GM10248 (cell line): Measurements from ENCODE around the gene CTDSP2.
A peak's percentile ranks its signal among the peaks of the same experiment; 100 is the strongest.

Source experiments
- CTCF ChIA-PET: fragments of 300-600 bp; sonication (Branson Sonifier 250); formaldehyde crosslinking; extraction: SDS; loops from one replicate; lab custom pipeline; 2021; ENCODE audit warnings: antibody characterized with exemption; lab: Yijun Ruan, JAX
- POLR2A ChIA-PET: fragments of 350-650 bp; sonication (Branson Sonifier 250); formaldehyde crosslinking; extraction: SDS; loops from one replicate; lab custom pipeline; 2020; ENCODE audit warnings: antibody characterized with exemption; lab: Yijun Ruan, JAX
- DNase-seq: peaks from one replicate; pipeline ENCODE4 v3.0.0; 2012; ENCODE audit errors: extremely low spot score
- CTCF ChIP-seq: IDR thresholded peaks from 2 replicates; pipeline ENCODE4 v1.5.1; 2012; ENCODE audit warnings: mild to moderate bottlenecking, low read depth; ENCODE audit errors: extremely low read depth, missing control alignments, control extremely low read depth

Gene CTDSP2, protein sequence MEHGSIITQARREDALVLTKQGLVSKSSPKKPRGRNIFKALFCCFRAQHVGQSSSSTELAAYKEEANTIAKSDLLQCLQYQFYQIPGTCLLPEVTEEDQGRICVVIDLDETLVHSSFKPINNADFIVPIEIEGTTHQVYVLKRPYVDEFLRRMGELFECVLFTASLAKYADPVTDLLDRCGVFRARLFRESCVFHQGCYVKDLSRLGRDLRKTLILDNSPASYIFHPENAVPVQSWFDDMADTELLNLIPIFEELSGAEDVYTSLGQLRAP

GRCh38 chr12:57846577-57847319 is at the start of gene CTDSP2:
Gene CTDSP2, minus strand, starts transcription at chr12:57846729. Its CDS starts 294 bp downstream, at chr12:57846435.
- DNase-seq = peak; percentile 97
- ChIA-PET POLR2A (interaction anchor here (0.6 to 1.6 kb wide), 6 partner anchors 8 to 52 kb away, joined by 3 to 7 read pairs (median 4); no protein-coding TSS in a partner anchor), CTCF (interaction anchor here (1.0 to 5.4 kb wide), 8 partner anchors 10 to 80 kb away, joined by 3 to 38 read pairs (median 4); no protein-coding TSS in a partner anchor)
- no peak for TF ChIP-seq CTCF

DNA sequence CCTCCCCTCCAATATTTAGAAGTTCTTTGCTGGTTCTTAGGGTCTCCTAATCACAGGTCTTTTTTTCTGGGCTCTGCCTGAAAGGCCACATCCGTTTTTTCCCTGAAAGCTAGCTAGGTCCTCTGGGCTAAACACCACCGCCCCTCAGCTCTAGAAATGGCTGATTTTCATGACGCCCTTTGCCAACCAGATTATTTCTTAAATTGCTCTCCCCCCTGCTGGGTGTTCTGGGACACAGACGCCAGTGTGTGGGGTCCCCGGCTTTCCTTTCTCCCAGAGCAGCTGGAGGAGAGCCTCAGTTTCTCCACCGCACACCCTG is 49.5 kb upstream of the CTDSP2 start:
- no peak for TF ChIP-seq CTCF
- POLR2A ChIA-PET = no interaction called here
- no peak for DNase-seq
- CTCF ChIA-PET = interaction anchor here (0.8 to 16.8 kb wide), 9 partner anchors 9 to 113 kb away, joined by 3 to 279 read pairs (median 6); partner anchors contain the start of gene TSFM

GRCh38 chr12:57895389-57896114 is 49.0 kb upstream of the CTDSP2 start:
- DNase-seq = no peak
- ChIA-PET CTCF (interaction anchor here (1.0 to 16.8 kb wide), 10 partner anchors 10 to 112 kb away, joined by 3 to 279 read pairs (median 5); partner anchors contain the start of gene TSFM), POLR2A (no interaction called here)
- no peak for TF ChIP-seq CTCF

DNA sequence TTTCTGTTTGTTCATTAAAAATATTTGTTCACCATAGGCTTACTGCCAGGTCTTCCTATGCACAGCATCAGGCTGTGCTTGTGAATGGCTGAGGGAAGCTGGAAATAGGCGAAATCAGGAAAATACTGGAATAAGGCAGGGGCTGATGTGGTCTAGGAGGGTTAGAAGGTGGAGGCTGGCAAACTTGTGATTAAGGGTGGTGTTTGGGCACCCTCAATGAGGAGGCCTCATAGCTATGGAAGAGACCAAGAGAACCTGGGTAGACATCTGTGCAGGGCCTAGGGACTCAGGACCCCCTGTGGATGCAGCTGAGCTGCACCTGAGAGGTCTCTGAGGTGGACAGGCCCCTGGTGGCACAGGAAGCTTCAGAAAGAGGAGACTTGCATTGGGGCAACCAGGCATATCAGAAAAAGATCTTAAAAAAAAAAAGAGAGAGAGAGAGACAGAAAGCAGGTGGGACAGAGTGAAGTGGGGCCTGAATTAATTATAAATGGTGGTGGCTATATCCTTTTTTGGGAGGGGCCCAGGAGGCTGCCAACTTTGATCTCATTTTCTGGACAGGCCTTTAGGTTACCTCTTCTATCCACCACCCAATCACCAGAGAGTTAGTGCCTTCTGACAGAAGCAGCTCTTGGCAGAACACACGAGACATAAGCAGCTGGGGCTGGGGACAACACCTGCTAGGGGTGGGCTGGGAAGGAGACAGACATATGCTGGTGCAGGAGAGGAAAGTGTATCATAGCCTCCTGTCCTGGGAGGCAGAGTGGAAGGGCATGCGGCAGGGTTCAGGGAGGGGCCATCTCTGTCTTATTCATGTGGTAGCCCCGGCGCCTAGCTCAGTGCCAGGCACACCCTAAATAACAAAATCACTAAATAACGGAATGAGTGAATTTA is 48.1 kb upstream of the CTDSP2 start:
- CTCF ChIA-PET = interaction anchor here (1.0 to 16.8 kb wide), 13 partner anchors 9 to 111 kb away, joined by 3 to 279 read pairs (median 4); partner anchors contain the start of gene TSFM

More for the DNA sequence above, 48.1 kb upstream of the CTDSP2 start:
- POLR2A ChIA-PET = interaction anchor here (1.0 kb wide), 1 partner anchor 49 kb away, joined by 3 read pairs; no protein-coding TSS in a partner anchor
- no peak for DNase-seq
- TF ChIP-seq CTCF = no peak
